GM10248 (cell line): ENCODE results near the gene EGFR.

ENCODE experiments used
- CTCF ChIA-PET: fragments of 300-600 bp; sonication (Branson Sonifier 250); formaldehyde crosslinking; extraction: SDS; loops from one replicate; lab custom pipeline; 2021; ENCODE audit warnings: antibody characterized with exemption; lab: Yijun Ruan, JAX
- POLR2A ChIA-PET: fragments of 350-650 bp; sonication (Branson Sonifier 250); formaldehyde crosslinking; extraction: SDS; loops from one replicate; lab custom pipeline; 2020; ENCODE audit warnings: antibody characterized with exemption; lab: Yijun Ruan, JAX
- DNase-seq: peaks from one replicate; pipeline ENCODE4 v3.0.0; 2012; ENCODE audit errors: extremely low spot score
- CTCF ChIP-seq: IDR thresholded peaks from 2 replicates; pipeline ENCODE4 v1.5.1; 2012; ENCODE audit warnings: mild to moderate bottlenecking, low read depth; ENCODE audit errors: extremely low read depth, missing control alignments, control extremely low read depth

The EGFR gene

GRCh38 chr7:55147736-55148135 is 128.9 kb downstream of the EGFR start:
- TF ChIP-seq CTCF = no peak
- POLR2A ChIA-PET = no interaction called here
- CTCF ChIA-PET = interaction anchor here (1.6 kb wide), 1 partner anchor 10 kb away, joined by 6 read pairs; no protein-coding TSS in a partner anchor
- DNase-seq = no peak

- no peak for TF ChIP-seq CTCF
- CTCF ChIA-PET = no interaction called here
- POLR2A ChIA-PET = no interaction called here
- DNase-seq = no peak
Observed at GRCh38 chr7:55148571-55148970, 129.8 kb downstream of the EGFR start.

- no peak for DNase-seq
- ChIA-PET POLR2A (no interaction called here), CTCF (no interaction called here)
- no peak for TF ChIP-seq CTCF
Observed at GRCh38 chr7:55149001-55149400, 130.2 kb downstream of the EGFR start.

- no peak for TF ChIP-seq CTCF
Observed at GRCh38 chr7:55150166-55150565, 131.3 kb downstream of the EGFR start.

GRCh38 chr7:55150709-55151451 is 132.1 kb downstream of the EGFR start:
- CTCF ChIA-PET = no interaction called here
- no peak for DNase-seq
- TF ChIP-seq CTCF = no peak
- POLR2A ChIA-PET = no interaction called here

More at GRCh38 chr7:55150166-55150565, 131.3 kb downstream of the EGFR start:
- ChIA-PET CTCF (no interaction called here), POLR2A (no interaction called here)
- no peak for DNase-seq

- DNase-seq = no peak
- ChIA-PET CTCF (no interaction called here), POLR2A (no interaction called here)
- TF ChIP-seq CTCF = no peak
Observed at GRCh38 chr7:55152516-55152915, 133.7 kb downstream of the EGFR start.

- CTCF ChIA-PET = no interaction called here
- POLR2A ChIA-PET = no interaction called here
- no peak for DNase-seq
- no peak for TF ChIP-seq CTCF
Observed at GRCh38 chr7:55154096-55154495, 135.3 kb downstream of the EGFR start.
